ENCODE data around the gene ZFYVE16.

GRCh38 chr5:80509362-80509761, 101.5 kb downstream of the ZFYVE16 start:
- TF ChIP-seq GATA2 (IDR thresholded peaks at IDR 0.05; ENCODE audit: low read depth, low read length) (no peak), GATA3 (IDR thresholded peaks at IDR 0.05; ENCODE audit: low read depth, low read length) (no peak)
